Nephron progenitor cell (in vitro differentiated cells): ENCODE data around the gene CLDN18.

Experiments used
- DNase-seq: peaks from one replicate; pipeline ENCODE4 v3.0.0; 2021
- H3K27ac Mint-ChIP-seq: 2 replicates; pipeline ENCODE4 v1.8.0; 2021; ENCODE audit warnings: mild to moderate bottlenecking, moderate library complexity, mixed read lengths
- H3K27me3 Mint-ChIP-seq: 2 replicates; pipeline ENCODE4 v1.8.0; 2021; ENCODE audit warnings: mild to moderate bottlenecking, low read depth, mixed read lengths; ENCODE audit not compliant: poor library complexity
- H3K36me3 Mint-ChIP-seq: 2 replicates; pipeline ENCODE4 v1.8.0; 2021; ENCODE audit warnings: low read depth, mixed read lengths
- H3K4me1 Mint-ChIP-seq: 2 replicates; pipeline ENCODE4 v1.8.0; 2021; ENCODE audit warnings: mixed read lengths
- H3K4me3 Mint-ChIP-seq: 2 replicates; pipeline ENCODE4 v1.8.0; 2021; ENCODE audit warnings: mild to moderate bottlenecking, moderate library complexity, mixed read lengths
- H3K9me3 Mint-ChIP-seq: 2 replicates; pipeline ENCODE4 v1.8.0; 2021; ENCODE audit warnings: mild to moderate bottlenecking, moderate library complexity, mixed read lengths
- CTCF ChIP-seq: fragments of 200-600 bp; sonication (generic); IDR thresholded peaks from 2 replicates; pipeline ENCODE4 v1.5.0; 2021; ENCODE audit warnings: antibody characterized with exemption

The CLDN18 gene

GRCh38 chr3:138012526-138012925 is 2.6 kb downstream of the CLDN18 start:
- Mint-ChIP-seq H3K4me1 (no peaks in the 10 kb centered on the region), H3K27me3 (no peaks in the 10 kb centered on the region), H3K36me3 (peaks cover 14% of the 10 kb centered on the region), H3K27ac (no peak overlapping the region), H3K9me3 (no peaks in the 10 kb centered on the region), H3K4me3 (no peak overlapping the region)
- no peak for TF ChIP-seq CTCF
- no peak for DNase-seq

- Mint-ChIP-seq H3K27ac (no peak overlapping the region), H3K9me3 (peaks cover 8% of the 10 kb centered on the region), H3K4me3 (no peak overlapping the region), H3K27me3 (peaks cover 2% of the 10 kb centered on the region), H3K4me1 (no peaks in the 10 kb centered on the region), H3K36me3 (peaks cover 20% of the 10 kb centered on the region)
- TF ChIP-seq CTCF = no peak
- no peak for DNase-seq
Observed at GRCh38 chr3:138016065-138016464, 6.1 kb downstream of the CLDN18 start.

GRCh38 chr3:138019281-138020069 is 9.5 kb downstream of the CLDN18 start:
- TF ChIP-seq CTCF = no peak
- peaks cover 2% of the 10 kb centered on the region for H3K27me3 Mint-ChIP-seq
- H3K4me1 Mint-ChIP-seq = no peaks in the 10 kb centered on the region
- H3K36me3 Mint-ChIP-seq = peaks cover 10% of the 10 kb centered on the region
- no peak overlapping the region for H3K4me3 Mint-ChIP-seq
- no peak overlapping the region for H3K27ac Mint-ChIP-seq
- H3K9me3 Mint-ChIP-seq = peaks cover 8% of the 10 kb centered on the region
- no peak for DNase-seq

- Mint-ChIP-seq H3K4me1 (no peaks in the 10 kb centered on the region), H3K4me3 (no peak overlapping the region), H3K27ac (no peak overlapping the region), H3K27me3 (no peaks in the 10 kb centered on the region), H3K36me3 (peaks cover 2% of the 10 kb centered on the region), H3K9me3 (peaks cover 2% of the 10 kb centered on the region)
- DNase-seq = no peak
- no peak for TF ChIP-seq CTCF
Observed at GRCh38 chr3:138023754-138024153, 13.8 kb downstream of the CLDN18 start.

- Mint-ChIP-seq H3K36me3 (no peaks in the 10 kb centered on the region), H3K9me3 (no peaks in the 10 kb centered on the region), H3K4me1 (no peaks in the 10 kb centered on the region), H3K27me3 (no peaks in the 10 kb centered on the region), H3K4me3 (no peak overlapping the region), H3K27ac (no peak overlapping the region)
- no peak for DNase-seq
- TF ChIP-seq CTCF = no peak
Observed at GRCh38 chr3:138025553-138025952, 15.6 kb downstream of the CLDN18 start.

- H3K9me3 Mint-ChIP-seq = no peaks in the 10 kb centered on the region
Observed at GRCh38 chr3:138027821-138028220, 17.9 kb downstream of the CLDN18 start.

More at GRCh38 chr3:138027821-138028220, 17.9 kb downstream of the CLDN18 start:
- Mint-ChIP-seq H3K4me1 (no peaks in the 10 kb centered on the region), H3K27me3 (no peaks in the 10 kb centered on the region), H3K4me3 (no peak overlapping the region), H3K27ac (no peak overlapping the region), H3K36me3 (peaks cover 8% of the 10 kb centered on the region)
- no peak for TF ChIP-seq CTCF
- no peak for DNase-seq
